Calu3 (cell line): ENCODE measurements around the gene CCNB1IP1. TPM values are rescaled to one million over a fixed set of nuclear protein-coding genes. Genes with fewer than 3 reads are reported as not detected.

Source experiments
- BruUV-seq: library from RNA; stranded (reverse); fragments of 400-500 nt; replicated peaks from 2 replicates; lab custom pipeline; 2021; lab: Mats Ljungman, UMichigan
- CTCF ChIA-PET: fragments of 300-600 bp; sonication (Branson Sonifier 250); formaldehyde crosslinking; loops from one replicate; lab custom pipeline; 2022; ENCODE audit warnings: antibody characterized with exemption; lab: Charles Lee
- DNase-seq: peaks from one replicate; pipeline ENCODE4 v3.0.0; 2022
- H3K27ac Mint-ChIP-seq: one replicate; pipeline ENCODE4 v1.8.0; 2022; ENCODE audit warnings: mixed read lengths; ENCODE audit not compliant: unreplicated experiment
- H3K27me3 Mint-ChIP-seq: one replicate; pipeline ENCODE4 v1.8.0; 2022; ENCODE audit warnings: mixed read lengths; ENCODE audit not compliant: unreplicated experiment
- H3K36me3 Mint-ChIP-seq: one replicate; pipeline ENCODE4 v1.8.0; 2022; ENCODE audit warnings: mild to moderate bottlenecking, moderate library complexity, mixed read lengths; ENCODE audit not compliant: insufficient read depth, unreplicated experiment
- H3K4me1 Mint-ChIP-seq: one replicate; pipeline ENCODE4 v1.8.0; 2022; ENCODE audit warnings: mild to moderate bottlenecking, low read depth, mixed read lengths; ENCODE audit not compliant: unreplicated experiment
- H3K4me3 Mint-ChIP-seq: one replicate; pipeline ENCODE4 v1.8.0; 2022; ENCODE audit warnings: mild to moderate bottlenecking, low read depth, moderate library complexity, mixed read lengths; ENCODE audit not compliant: unreplicated experiment
- H3K9me3 Mint-ChIP-seq: one replicate; pipeline ENCODE4 v1.8.0; 2022; ENCODE audit warnings: low read depth, mixed read lengths; ENCODE audit not compliant: unreplicated experiment
- intact Hi-C: fragments of 100-400 bp; cut with micrococcal nuclease; formaldehyde crosslinking; loops from one replicate; pipeline ENCODE4 v1.10.0; 2022; ENCODE audit not compliant: unreplicated experiment
- total RNA-seq: library from RNA; stranded (reverse); gene quantifications from 2 replicates; pipeline ENCODE4 v1.2.3, GENCODE V29; 2022
- TF ChIP-seq, protein P1 (sequence below): fragments of 200-600 bp; IDR thresholded peaks from one replicate; pipeline ENCODE4 v1.8.0; 2022; ENCODE audit warnings: antibody characterized with exemption; ENCODE audit not compliant: unreplicated experiment

Gene CCNB1IP1
- total RNA-seq, 1 experiment from 2014 or later, result 39.0 TPM

DNA sequence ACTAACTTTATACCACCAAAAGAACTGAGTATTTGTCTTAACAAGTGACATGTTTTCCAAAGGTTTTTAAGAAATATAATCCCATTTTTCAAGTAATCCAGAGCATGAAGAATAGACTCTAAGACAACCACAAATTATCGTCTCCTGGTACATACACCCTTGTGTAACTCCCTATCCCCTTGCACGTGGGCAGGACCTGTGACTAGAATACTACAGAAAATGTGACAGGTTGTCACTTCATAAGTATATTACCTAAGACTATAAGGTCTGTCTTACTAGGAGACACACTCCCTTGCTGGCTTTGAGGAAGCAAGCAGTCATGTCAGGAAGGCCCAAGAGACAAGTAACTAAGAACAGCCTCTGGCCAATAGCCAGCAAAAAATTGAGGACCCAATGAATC, 19.1 kb downstream of the CCNB1IP1 start:
- Mint-ChIP-seq H3K9me3 (no peaks in the 10 kb centered on the region), H3K27ac (no peak overlapping the region), H3K4me3 (no peak overlapping the region), H3K27me3 (no peaks in the 10 kb centered on the region), H3K36me3 (peaks cover 41% of the 10 kb centered on the region), H3K4me1 (no peaks in the 10 kb centered on the region)
- TF ChIP-seq, protein P1, sequence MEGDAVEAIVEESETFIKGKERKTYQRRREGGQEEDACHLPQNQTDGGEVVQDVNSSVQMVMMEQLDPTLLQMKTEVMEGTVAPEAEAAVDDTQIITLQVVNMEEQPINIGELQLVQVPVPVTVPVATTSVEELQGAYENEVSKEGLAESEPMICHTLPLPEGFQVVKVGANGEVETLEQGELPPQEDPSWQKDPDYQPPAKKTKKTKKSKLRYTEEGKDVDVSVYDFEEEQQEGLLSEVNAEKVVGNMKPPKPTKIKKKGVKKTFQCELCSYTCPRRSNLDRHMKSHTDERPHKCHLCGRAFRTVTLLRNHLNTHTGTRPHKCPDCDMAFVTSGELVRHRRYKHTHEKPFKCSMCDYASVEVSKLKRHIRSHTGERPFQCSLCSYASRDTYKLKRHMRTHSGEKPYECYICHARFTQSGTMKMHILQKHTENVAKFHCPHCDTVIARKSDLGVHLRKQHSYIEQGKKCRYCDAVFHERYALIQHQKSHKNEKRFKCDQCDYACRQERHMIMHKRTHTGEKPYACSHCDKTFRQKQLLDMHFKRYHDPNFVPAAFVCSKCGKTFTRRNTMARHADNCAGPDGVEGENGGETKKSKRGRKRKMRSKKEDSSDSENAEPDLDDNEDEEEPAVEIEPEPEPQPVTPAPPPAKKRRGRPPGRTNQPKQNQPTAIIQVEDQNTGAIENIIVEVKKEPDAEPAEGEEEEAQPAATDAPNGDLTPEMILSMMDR, result no peak
- BruUV-seq, result TSS peak; percentile 5
- DNase-seq, result no peak
- CTCF ChIA-PET, result no interaction called here
- intact Hi-C loops, result no loop called here

- no peak for DNase-seq
- H3K27ac Mint-ChIP-seq, result peak overlapping the region; percentile 87
- H3K4me1 Mint-ChIP-seq, result peaks cover 17% of the 10 kb centered on the region
- peak overlapping the region; percentile 92 for H3K4me3 Mint-ChIP-seq
- no TSS peak for BruUV-seq
- intact Hi-C loops, result no loop called here
- H3K9me3 Mint-ChIP-seq, result no peaks in the 10 kb centered on the region
- CTCF ChIA-PET, result no interaction called here
- peaks cover 15% of the 10 kb centered on the region for H3K36me3 Mint-ChIP-seq
- H3K27me3 Mint-ChIP-seq, result no peaks in the 10 kb centered on the region
- TF ChIP-seq, protein P1, result no peak
These were observed 27.0 kb downstream of the CCNB1IP1 start for GRCh38 chr14:20306079-20306423.

DNA sequence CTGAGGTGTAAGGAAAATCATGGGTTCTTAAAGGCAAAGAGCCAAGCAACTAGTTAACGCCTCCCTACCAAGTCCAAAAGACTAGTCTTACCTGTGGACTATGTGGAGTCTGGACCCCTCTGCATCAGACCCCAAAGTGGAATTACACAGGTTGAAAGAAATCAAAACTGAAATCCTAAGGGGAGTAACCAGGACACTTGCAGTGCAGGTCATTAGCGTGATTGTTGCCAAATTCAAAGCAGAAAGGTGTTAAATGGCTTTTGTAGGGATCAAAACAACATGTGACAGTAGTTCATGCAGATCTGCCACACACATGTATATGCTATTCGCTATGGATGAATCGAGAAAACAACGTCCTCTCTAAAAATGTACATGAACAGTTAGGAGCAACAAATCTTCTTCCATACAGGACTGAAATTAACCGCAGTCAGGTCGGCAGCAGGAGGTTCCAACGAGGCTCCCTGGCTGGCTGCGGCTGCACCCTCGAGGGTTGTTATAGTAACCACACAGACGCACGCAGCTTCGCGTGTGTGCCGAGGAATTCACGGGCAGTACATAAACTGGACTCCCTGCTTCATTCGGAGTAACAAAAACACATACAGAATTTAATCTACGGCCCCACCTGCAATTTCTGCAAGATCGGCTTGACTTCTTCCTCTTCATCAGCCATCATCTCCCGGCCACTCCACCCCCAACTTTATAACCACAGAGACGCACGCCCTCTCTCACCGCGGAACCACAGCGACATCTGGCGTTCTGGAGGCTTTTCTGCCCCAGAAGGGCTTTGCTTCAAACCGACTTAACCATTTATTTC, 27.6 kb downstream of the CCNB1IP1 start, which contains the start of gene TTC5:
TTC5 (minus strand) TSS at position 687 of the 814 bp plus-strand sequence; CDS start at position 673, 14 bp downstream.
- Mint-ChIP-seq H3K27ac (peak within 1 kb of the TSS; percentile 87), H3K36me3 (peaks cover 17% of the 10 kb centered on the region), H3K4me1 (peaks cover 17% of the 10 kb centered on the region), H3K9me3 (no peaks in the 10 kb centered on the region), H3K4me3 (peak within 1 kb of the TSS; percentile 92), H3K27me3 (no peaks in the 10 kb centered on the region)
- intact Hi-C loops, result no loop called here
- DNase-seq, result peak; percentile 87
- CTCF ChIA-PET, result no interaction called here
- TF ChIP-seq, protein P1, result peak; percentile 87
- TSS peak; percentile 76 for BruUV-seq

DNA sequence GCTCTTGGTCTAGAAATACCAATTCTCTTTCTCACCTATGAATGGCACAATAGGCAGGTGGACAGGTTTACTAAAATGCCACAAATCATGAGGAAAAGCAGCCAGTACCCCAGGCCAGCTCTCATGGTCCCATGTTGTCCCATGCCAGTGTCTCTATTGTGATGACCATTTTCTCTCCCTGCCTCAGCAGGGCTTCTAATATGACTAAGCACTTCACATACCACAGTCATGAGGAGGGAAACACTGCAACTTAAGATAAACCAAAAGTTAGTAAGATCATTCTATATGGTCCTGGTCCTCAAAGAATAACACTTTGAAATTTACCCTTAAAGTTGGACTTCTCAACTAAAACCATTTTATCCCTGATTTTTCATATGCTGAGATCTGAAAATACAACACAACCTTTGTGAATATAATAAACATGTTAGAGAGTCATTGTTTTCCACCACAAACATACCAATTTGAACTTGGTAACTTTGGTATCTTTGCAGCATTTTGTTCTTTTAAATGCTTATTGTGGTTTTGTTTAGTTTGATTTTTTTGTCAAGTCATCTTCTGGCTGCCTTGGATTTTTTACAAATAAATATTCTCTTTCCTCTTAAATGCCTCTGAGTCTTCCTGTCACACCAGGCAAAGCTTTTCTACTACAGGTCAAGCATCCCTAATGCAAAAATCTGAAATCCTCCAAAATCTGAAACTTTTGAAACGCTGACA, 30.9 kb downstream of the CCNB1IP1 start:
- Mint-ChIP-seq H3K27me3 (no peaks in the 10 kb centered on the region), H3K36me3 (peaks cover 17% of the 10 kb centered on the region), H3K9me3 (no peaks in the 10 kb centered on the region), H3K27ac (no peak overlapping the region), H3K4me3 (no peak overlapping the region), H3K4me1 (peaks cover 17% of the 10 kb centered on the region)
- intact Hi-C loops, result no loop called here
- DNase-seq, result no peak
- TF ChIP-seq, protein P1, result no peak
- CTCF ChIA-PET, result no interaction called here
- BruUV-seq, result no TSS peak
